HCT116 (cell line): ENCODE data around the gene CCL27. TPM values are rescaled to one million over a fixed set of nuclear protein-coding genes. Genes with fewer than 3 reads are reported as not detected.

Experiments used
- ATAC-seq: fragments of 200-7000 bp; cut with Tn5 transposase; 2 replicates; pipeline ENCODE4 v1.9.1; 2020; ENCODE audit warnings: mild to moderate bottlenecking, moderate library complexity
- BruUV-seq: library from RNA; stranded (reverse); fragments of 400-500 nt; replicated peaks from 2 replicates; lab custom pipeline; 2021; lab: Mats Ljungman, UMichigan
- CTCF ChIA-PET: fragments of 300-600 bp; sonication (Branson Sonifier 250); formaldehyde crosslinking; loops from one replicate; lab custom pipeline; 2021; ENCODE audit warnings: antibody characterized with exemption; lab: Charles Lee
- POLR2A ChIA-PET: fragments of 300-600, 350-600 bp; sonication (Branson Sonifier 250); formaldehyde crosslinking; loops from one replicate; lab custom pipeline; 2021; ENCODE audit warnings: antibody characterized with exemption; lab: Charles Lee
- RAD21 ChIA-PET, 2 experiments: fragments of 300-600 bp; sonication (Branson Sonifier 250); formaldehyde crosslinking; loops; one replicate each; lab custom pipeline; 2023; ENCODE audit warnings: low total read pairs in 2 of 2; ENCODE audit not compliant: uncharacterized antibody in 2 of 2, unreplicated experiment in 2 of 2, low non-redundant PET in 1 of 2; lab: Charles Lee
- DNase-seq: peaks from one replicate; pipeline ENCODE4 v3.0.0-alpha.2; 2010; ENCODE audit warnings: low read depth, low spot score
- H2AFZ ChIP-seq: fragments of 200-600 bp; shearing (Covaris generic), sonication (generic); 2 replicates; pipeline ENCODE4 v1.6.1; 2017; ENCODE audit warnings: low read depth, mixed run types, mixed read lengths, antibody characterized with exemption, low read length; ENCODE audit not compliant: poor library complexity, severe bottlenecking
- H3K27ac ChIP-seq: 2 replicates; pipeline ENCODE4 v1.5.1; 2012; ENCODE audit warnings: low read depth, low read length
- H3K27me3 ChIP-seq: fragments of 200-600 bp; sonication (generic); 2 replicates; pipeline ENCODE4 v1.6.1; 2016; ENCODE audit warnings: mixed run types, low read length, mixed read lengths; ENCODE audit not compliant: insufficient read depth
- H3K36me3 ChIP-seq, 2 experiments: fragments of 200-500 bp in 1 of 2; fragments of 200-600 bp in 1 of 2; sonication (Bioruptor generic) in 1 of 2; sonication (generic) in 1 of 2; 2 replicates each; pipeline versions ENCODE4 v1.5.1 to v1.6.1; 2014 to 2016; ENCODE audit warnings: low read length in 2 of 2, inconsistent platforms in 1 of 2, mixed read lengths in 1 of 2, mixed run types in 1 of 2; ENCODE audit not compliant: insufficient read depth in 2 of 2, control insufficient read depth in 1 of 2
- H3K4me1 ChIP-seq, 2 experiments: fragments of 200-600 bp in 1 of 2; sonication (generic) in 1 of 2; 2 replicates each; pipeline versions ENCODE4 v1.5.1 to v1.6.1; 2012 to 2017; ENCODE audit warnings: low read length in 2 of 2, inconsistent platforms in 1 of 2, mild to moderate bottlenecking in 1 of 2, mixed read lengths in 1 of 2, mixed run types in 1 of 2, moderate library complexity in 1 of 2; ENCODE audit not compliant: insufficient read depth in 2 of 2, control insufficient read depth in 1 of 2
- H3K4me2 ChIP-seq: fragments of 200-600 bp; sonication (generic); 2 replicates; pipeline ENCODE4 v1.6.1; 2017; ENCODE audit warnings: mixed run types, low read length, mixed read lengths
- H3K4me3 ChIP-seq, 2 experiments: fragments of 200-600 bp in 1 of 2; sonication (generic) in 1 of 2; replicated peaks in 1 of 2; 2 replicates each; pipeline ENCODE4 v1.5.1; 2011 to 2016; ENCODE audit warnings: low read length in 2 of 2, control low read depth in 1 of 2, low read depth in 1 of 2, mild to moderate bottlenecking in 1 of 2, mixed read lengths in 1 of 2, mixed run types in 1 of 2
- H3K79me2 ChIP-seq: fragments of 200-600 bp; sonication (generic); 2 replicates; pipeline ENCODE4 v1.6.1; 2017; ENCODE audit warnings: mild to moderate bottlenecking, mixed run types, low read length, moderate library complexity, mixed read lengths; ENCODE audit not compliant: insufficient read depth
- H3K9ac ChIP-seq: fragments of 200-600 bp; sonication (generic); 2 replicates; pipeline ENCODE4 v1.6.1; 2016; ENCODE audit warnings: low read length, mixed read lengths
- H3K9me2 ChIP-seq: fragments of 200-600 bp; sonication (generic), shearing (Covaris generic); 2 replicates; pipeline ENCODE4 v1.6.1; 2017; ENCODE audit warnings: mixed run types, mild to moderate bottlenecking, moderate library complexity; ENCODE audit not compliant: insufficient read depth
- H3K9me3 ChIP-seq, 2 experiments: fragments of 200-500 bp in 1 of 2; fragments of 200-600 bp in 1 of 2; sonication (Bioruptor generic) in 1 of 2; sonication (generic) in 1 of 2; 2 replicates each; pipeline ENCODE4 v1.6.1; 2014 to 2017; ENCODE audit warnings: low read length in 2 of 2, mixed read lengths in 2 of 2, inconsistent platforms in 1 of 2, low read depth in 1 of 2, mild to moderate bottlenecking in 1 of 2, mixed run types in 1 of 2, moderate library complexity in 1 of 2; ENCODE audit not compliant: control insufficient read depth in 1 of 2, insufficient read depth in 1 of 2
- H4K20me1 ChIP-seq: fragments of 200-600 bp; sonication (generic), shearing (Covaris generic); 2 replicates; pipeline ENCODE4 v1.6.1; 2017; ENCODE audit warnings: mixed run types, mild to moderate bottlenecking, moderate library complexity; ENCODE audit not compliant: insufficient read depth
- CBX3 ChIP-seq: IDR thresholded peaks from 2 replicates; pipeline ENCODE4 v1.6.1; 2012; ENCODE audit warnings: low read depth
- CEBPB ChIP-seq: IDR thresholded peaks from 2 replicates; pipeline ENCODE4 v1.6.1; 2012; ENCODE audit warnings: low read depth
- EGR1 ChIP-seq: IDR thresholded peaks from 2 replicates; pipeline ENCODE4 v1.6.1; 2012; ENCODE audit warnings: low read depth
- ELF1 ChIP-seq: IDR thresholded peaks from 2 replicates; pipeline ENCODE4 v1.6.1; 2012; ENCODE audit warnings: low read depth, borderline replicate concordance
- EZH2 ChIP-seq: fragments of 200-600 bp; sonication (generic); IDR thresholded peaks from 2 replicates; pipeline ENCODE4 v1.6.1; 2017; ENCODE audit warnings: antibody characterized with exemption, mixed run types
- EZH2phosphoT487 ChIP-seq: fragments of 200-600 bp; IDR thresholded peaks from 2 replicates; pipeline ENCODE4 v1.6.1; 2018; ENCODE audit warnings: antibody characterized with exemption, borderline replicate concordance
- FOSL1 ChIP-seq: IDR thresholded peaks from 2 replicates; pipeline ENCODE4 v1.6.1; 2012; ENCODE audit warnings: low read depth
- JUND ChIP-seq: IDR thresholded peaks from 2 replicates; pipeline ENCODE4 v1.6.1; 2012
- POLR2A ChIP-seq: IDR thresholded peaks from 2 replicates; pipeline ENCODE4 v1.7.0; 2011; ENCODE audit warnings: borderline replicate concordance; ENCODE audit not compliant: insufficient read depth, insufficient read length; ENCODE audit errors: extremely low read depth
- POLR2AphosphoS5 ChIP-seq: IDR thresholded peaks from 2 replicates; pipeline ENCODE4 v1.6.1; 2011; ENCODE audit warnings: mild to moderate bottlenecking, low read depth, low read length, moderate library complexity
- RAD21 ChIP-seq: IDR thresholded peaks from 2 replicates; pipeline ENCODE4 v1.6.1; 2012; ENCODE audit warnings: low read depth, mild to moderate bottlenecking
- SIN3A ChIP-seq: IDR thresholded peaks from 2 replicates; pipeline ENCODE4 v1.6.1; 2012; ENCODE audit warnings: low read depth
- YY1 ChIP-seq: IDR thresholded peaks from 2 replicates; pipeline ENCODE4 v1.6.1; 2011; ENCODE audit warnings: low read length, low read depth, moderate library complexity, mild to moderate bottlenecking; ENCODE audit not compliant: insufficient replicate concordance; ENCODE audit errors: extremely low read depth
- ZFX ChIP-seq: fragments of 450-650 bp; IDR thresholded peaks from 2 replicates; pipeline ENCODE4 v1.6.1; 2017
- ZNF274 ChIP-seq: fragments of 200-500 bp; sonication (Bioruptor generic); IDR thresholded peaks from 2 replicates; pipeline ENCODE4 v1.6.1; 2014; ENCODE audit warnings: mild to moderate bottlenecking, low read depth, low read length, inconsistent platforms
- intact Hi-C: fragments of 100-400 bp; cut with micrococcal nuclease; formaldehyde crosslinking; loops from 2 replicates; pipeline ENCODE4 v1.10.0; 2022
- total RNA-seq: library from RNA; stranded (reverse); gene quantifications from one replicate; pipeline ENCODE4 v1.2.1, GENCODE V29; 2021; ENCODE audit not compliant: unreplicated experiment
- TF ChIP-seq, protein P1 (sequence below), 3 experiments: fragments of 200-600 bp in 1 of 3; sonication (generic) in 1 of 3; IDR thresholded peaks in 2 of 3; conservative IDR thresholded peaks in 1 of 3; 2 replicates each; pipeline ENCODE4 v1.5.1; 2012 to 2017; ENCODE audit warnings: low read depth in 2 of 3, low read length in 2 of 3, antibody characterized with exemption in 1 of 3, borderline replicate concordance in 1 of 3, control low read depth in 1 of 3, mild to moderate bottlenecking in 1 of 3, mixed read lengths in 1 of 3, mixed run types in 1 of 3, moderate library complexity in 1 of 3; ENCODE audit not compliant: insufficient read depth in 1 of 3
- TF ChIP-seq, protein P2 (sequence below): IDR thresholded peaks from 2 replicates; pipeline ENCODE4 v1.6.1; 2012
- TF ChIP-seq, protein P3 (sequence below): IDR thresholded peaks from 2 replicates; pipeline ENCODE4 v1.6.1; 2012

The CCL27 gene
- total RNA-seq, 1 experiment from 2014 or later = 1.0 TPM

DNA sequence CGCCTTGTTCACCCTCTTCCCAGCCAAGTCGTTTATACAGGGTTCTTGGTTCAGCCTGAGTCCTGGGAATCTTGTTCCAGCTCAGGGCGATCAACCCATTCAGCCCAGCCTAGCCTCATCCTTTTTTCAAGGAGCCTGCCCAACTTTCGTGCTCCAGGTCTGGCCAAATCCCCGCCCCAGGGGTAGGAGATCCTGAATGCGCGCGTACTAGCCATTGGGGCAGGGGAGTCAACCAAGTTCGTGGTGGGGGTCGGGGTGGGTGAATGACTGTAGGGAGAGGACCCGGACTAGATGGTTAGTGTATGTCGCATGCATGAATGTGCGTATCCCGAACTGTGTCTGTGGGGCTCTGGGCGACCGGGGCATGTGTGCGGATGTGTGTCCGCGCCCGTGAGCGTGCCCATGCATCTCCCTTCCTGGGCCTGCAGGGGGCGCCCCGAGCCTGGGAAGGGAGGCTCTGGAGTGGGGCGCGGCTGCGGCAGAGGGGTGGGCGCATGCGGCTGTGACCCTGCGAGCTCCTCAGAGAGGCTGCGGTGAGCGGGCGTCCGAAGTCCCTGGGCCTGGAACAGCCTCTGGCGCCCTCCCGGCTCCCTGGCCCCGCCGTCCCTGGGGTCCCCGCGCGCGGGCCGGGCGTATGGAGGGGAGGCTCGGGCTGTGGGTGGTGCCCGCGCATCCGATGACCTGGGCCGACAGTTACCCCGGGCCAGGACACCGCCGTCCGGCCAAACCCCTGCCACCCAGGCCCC, 38.7 kb upstream of the CCL27 start:
- H4K20me1 ChIP-seq = no peaks in the 10 kb centered on the region
- peak; percentile 91 for ATAC-seq
- intact Hi-C loops = no loop called here
- no peaks in the 10 kb centered on the region for H3K9me2 ChIP-seq
- no peaks in the 10 kb centered on the region for H3K27me3 ChIP-seq
- ChIA-PET CTCF (interaction anchor here (0.7 to 1.8 kb wide), 4 partner anchors 8 to 521 kb away, joined by 3 to 14 read pairs (median 8); partner anchors contain the start of gene CCL21), POLR2A (no interaction called here), RAD21 (no interaction called here)
- peak overlapping the region; percentile 18 for H3K9ac ChIP-seq
- no peaks in the 10 kb centered on the region for H3K9me3 ChIP-seq
- no peak overlapping the region for H3K27ac ChIP-seq
- H2AFZ ChIP-seq = peak overlapping the region; percentile 82
- no TSS peak for BruUV-seq
- peaks cover 3 to 14% of the 10 kb centered on the region in 2 experiments; a peak in 2 of 4 replicates for H3K4me1 ChIP-seq
- TF ChIP-seq ELF1 (no peak), RAD21 (peak; percentile 72), SIN3A (no peak)
- TF ChIP-seq, protein P1, sequence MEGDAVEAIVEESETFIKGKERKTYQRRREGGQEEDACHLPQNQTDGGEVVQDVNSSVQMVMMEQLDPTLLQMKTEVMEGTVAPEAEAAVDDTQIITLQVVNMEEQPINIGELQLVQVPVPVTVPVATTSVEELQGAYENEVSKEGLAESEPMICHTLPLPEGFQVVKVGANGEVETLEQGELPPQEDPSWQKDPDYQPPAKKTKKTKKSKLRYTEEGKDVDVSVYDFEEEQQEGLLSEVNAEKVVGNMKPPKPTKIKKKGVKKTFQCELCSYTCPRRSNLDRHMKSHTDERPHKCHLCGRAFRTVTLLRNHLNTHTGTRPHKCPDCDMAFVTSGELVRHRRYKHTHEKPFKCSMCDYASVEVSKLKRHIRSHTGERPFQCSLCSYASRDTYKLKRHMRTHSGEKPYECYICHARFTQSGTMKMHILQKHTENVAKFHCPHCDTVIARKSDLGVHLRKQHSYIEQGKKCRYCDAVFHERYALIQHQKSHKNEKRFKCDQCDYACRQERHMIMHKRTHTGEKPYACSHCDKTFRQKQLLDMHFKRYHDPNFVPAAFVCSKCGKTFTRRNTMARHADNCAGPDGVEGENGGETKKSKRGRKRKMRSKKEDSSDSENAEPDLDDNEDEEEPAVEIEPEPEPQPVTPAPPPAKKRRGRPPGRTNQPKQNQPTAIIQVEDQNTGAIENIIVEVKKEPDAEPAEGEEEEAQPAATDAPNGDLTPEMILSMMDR (IDR thresholded peaks at IDR 0.05 in 2 of 3, conservative IDR thresholded peaks at IDR 0.05 in 1 of 3; ENCODE audit: borderline replicate concordance in 1 of 3, insufficient read depth in 1 of 3, low read depth in 2 of 3, low read length in 2 of 3) = peak; percentile 72 to 93 (median 92)
- TF ChIP-seq, protein P2, sequence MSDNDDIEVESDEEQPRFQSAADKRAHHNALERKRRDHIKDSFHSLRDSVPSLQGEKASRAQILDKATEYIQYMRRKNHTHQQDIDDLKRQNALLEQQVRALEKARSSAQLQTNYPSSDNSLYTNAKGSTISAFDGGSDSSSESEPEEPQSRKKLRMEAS = peak; percentile 44; the same call in 1 of the 2 replicates
- peak overlapping the region; percentile 87 for H3K4me2 ChIP-seq
- H3K4me3 ChIP-seq = peak overlapping the region; percentile 41 to 57
- H3K36me3 ChIP-seq = no peaks in the 10 kb centered on the region
- DNase-seq = peak; percentile 23
- no peaks in the 10 kb centered on the region for H3K79me2 ChIP-seq

DNA sequence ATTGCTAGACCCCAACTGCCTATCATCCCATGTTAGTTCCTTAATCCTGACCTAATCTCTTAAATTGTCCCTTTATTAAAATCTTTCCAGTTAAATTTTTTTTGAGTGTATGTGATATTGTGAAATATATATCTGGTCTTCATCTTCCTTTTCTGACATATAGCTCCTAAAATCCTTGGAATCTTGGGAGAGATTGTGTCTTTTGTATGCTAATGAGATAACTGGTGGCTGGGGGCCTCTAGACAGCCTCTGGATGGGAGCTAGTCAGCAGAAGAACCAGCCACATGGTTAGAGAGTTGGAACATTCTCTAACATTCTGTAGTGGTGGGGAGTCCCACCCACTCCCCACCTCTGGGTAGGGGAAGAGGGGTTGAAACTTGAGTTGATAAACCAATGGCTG, 32.4 kb upstream of the CCL27 start:
- intact Hi-C loops = no loop called here
- Histone ChIP-seq H3K4me3 (no peak overlapping the region), H2AFZ (no peak overlapping the region), H3K9me3 (no peaks in the 10 kb centered on the region), H3K9me2 (no peaks in the 10 kb centered on the region), H4K20me1 (no peaks in the 10 kb centered on the region), H3K27ac (no peak overlapping the region), H3K9ac (no peak overlapping the region), H3K79me2 (no peaks in the 10 kb centered on the region), H3K36me3 (no peaks in the 10 kb centered on the region), H3K27me3 (no peaks in the 10 kb centered on the region), H3K4me2 (no peak overlapping the region), H3K4me1 (no peaks in the 10 kb centered on the region)
- DNase-seq (no peak), ATAC-seq (no peak)
- CTCF ChIA-PET = no interaction called here
- no TSS peak for BruUV-seq
- POLR2A ChIA-PET = no interaction called here
- RAD21 ChIA-PET = interaction anchor here in 1 of 2 experiments (0.6 kb wide), 1 partner anchor 102 kb away, joined by 3 read pairs; no protein-coding TSS in a partner anchor
- TF ChIP-seq POLR2AphosphoS5 (no peak), SIN3A (no peak), ZNF274 (no peak), FOSL1 (no peak), EZH2 (no peak), ZFX (no peak), EGR1 (no peak), POLR2A (no peak), JUND (no peak), YY1 (no peak), EZH2phosphoT487 (no peak), CEBPB (no peak), CBX3 (no peak)
- TF ChIP-seq, protein P3, sequence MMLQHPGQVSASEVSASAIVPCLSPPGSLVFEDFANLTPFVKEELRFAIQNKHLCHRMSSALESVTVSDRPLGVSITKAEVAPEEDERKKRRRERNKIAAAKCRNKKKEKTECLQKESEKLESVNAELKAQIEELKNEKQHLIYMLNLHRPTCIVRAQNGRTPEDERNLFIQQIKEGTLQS = no peak
- TF ChIP-seq, protein P2 = no peak
